ENCODE results near the gene TRIM10. TPM values are rescaled to one million over a fixed set of nuclear protein-coding genes. Genes with fewer than 3 reads are reported as not detected.

Gene TRIM10
- total and polyA plus RNA-seq, 10 of the 15 experiments (the other 5 are each of a cell fraction or from before 2014, with no cell fraction given) = 0.01 TPM; not detected in 9

DNA sequence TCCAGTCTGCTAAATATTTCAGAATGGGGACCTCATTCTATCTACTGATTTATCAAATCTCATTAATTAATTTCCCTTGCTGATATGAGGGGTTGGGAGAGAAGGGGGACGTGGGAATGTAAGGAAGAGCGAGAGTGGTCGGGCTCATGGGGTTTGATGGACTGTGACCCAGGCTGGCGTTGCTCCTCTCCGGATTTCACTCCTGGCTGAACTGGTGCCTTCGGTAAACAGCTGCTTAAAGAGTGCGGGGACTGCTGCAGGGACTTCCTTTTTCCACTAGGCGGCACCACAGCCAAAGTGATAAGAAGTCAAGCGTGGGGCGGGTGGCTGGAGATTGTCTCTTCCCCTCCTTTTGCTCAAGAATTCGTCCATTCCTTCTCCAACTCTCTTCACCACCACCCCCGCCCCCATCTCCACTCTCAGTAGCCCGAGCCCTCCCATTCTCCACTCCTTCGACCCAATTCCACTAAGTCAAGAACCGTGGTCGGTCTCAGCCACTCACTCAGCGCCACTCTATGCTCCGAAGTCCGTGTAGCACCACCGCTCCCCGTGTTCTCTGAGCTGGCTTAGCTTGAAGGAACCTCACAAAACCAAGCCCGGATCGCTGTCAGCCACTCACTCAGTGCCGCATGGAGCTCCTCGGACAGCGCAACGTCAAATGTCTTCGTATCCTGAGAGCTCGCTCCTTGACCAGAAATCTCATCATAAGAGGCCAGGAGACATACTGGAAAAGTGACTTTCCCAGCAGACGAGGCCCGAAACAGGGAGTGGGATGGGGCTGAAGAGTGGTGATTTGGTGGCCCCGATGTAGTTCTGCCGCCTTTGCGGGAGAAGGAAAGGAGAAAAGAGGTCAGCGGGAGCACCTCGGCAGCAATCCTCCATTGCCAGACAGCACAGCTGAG lies 57.8 kb downstream of the TRIM10 start (continued):
- TF ChIP-seq MLLT1 (IDR thresholded peaks at IDR 0.05) (peak; percentile 73; the same call in 1 of the 2 replicates), TBL1XR1 (IDR thresholded peaks at IDR 0.05; ENCODE audit: low read depth, low read length) (no peak), RB1 (IDR thresholded peaks at IDR 0.05; ENCODE audit: borderline replicate concordance) (peak; percentile 63; the same call in 1 of the 2 replicates), YBX1 (IDR thresholded peaks at IDR 0.05) (no peak), BHLHE40 (IDR thresholded peaks at IDR 0.05; ENCODE audit: borderline replicate concordance in 1 of 2, low read depth in 2 of 2, low read length in 1 of 2) (peak; percentile 8 to 26; a peak in 1 of 4 replicates), ATF3 (IDR thresholded peaks at IDR 0.05; ENCODE audit: borderline replicate concordance, extremely low read depth, low read depth, low read length) (no peak), SRF (IDR thresholded peaks at IDR 0.05; ENCODE audit: low read depth in 2 of 2, low read length in 2 of 2) (no peak), YY1 (IDR thresholded peaks at IDR 0.05; ENCODE audit: low read depth, low read length) (peak; percentile 63; the same call in 1 of the 2 replicates), SMC3 (IDR thresholded peaks at IDR 0.05; ENCODE audit: borderline replicate concordance, low read length) (peak; percentile 83), JUND (IDR thresholded peaks at IDR 0.05; ENCODE audit: low read depth, low read length) (no peak), IRF4 (IDR thresholded peaks at IDR 0.05; ENCODE audit: low read depth, low read length) (no peak), SMARCA5 (IDR thresholded peaks at IDR 0.05) (peak; percentile 88; the same call in 1 of the 2 replicates), SIX5 (IDR thresholded peaks at IDR 0.05; ENCODE audit: low read depth, low read length, severe bottlenecking) (peak; percentile 9), TCF3 (IDR thresholded peaks at IDR 0.05; ENCODE audit: borderline replicate concordance, insufficient read depth, low read depth, low read length) (peak; percentile 39; the same call in 1 of the 2 replicates), ZNF24 (IDR thresholded peaks at IDR 0.05) (peak; percentile 57; the same call in 1 of the 2 replicates), SPI1 (IDR thresholded peaks at IDR 0.05; ENCODE audit: borderline replicate concordance, insufficient read depth, low read depth, low read length) (peak; percentile 60)
- TF ChIP-seq, protein P1, sequence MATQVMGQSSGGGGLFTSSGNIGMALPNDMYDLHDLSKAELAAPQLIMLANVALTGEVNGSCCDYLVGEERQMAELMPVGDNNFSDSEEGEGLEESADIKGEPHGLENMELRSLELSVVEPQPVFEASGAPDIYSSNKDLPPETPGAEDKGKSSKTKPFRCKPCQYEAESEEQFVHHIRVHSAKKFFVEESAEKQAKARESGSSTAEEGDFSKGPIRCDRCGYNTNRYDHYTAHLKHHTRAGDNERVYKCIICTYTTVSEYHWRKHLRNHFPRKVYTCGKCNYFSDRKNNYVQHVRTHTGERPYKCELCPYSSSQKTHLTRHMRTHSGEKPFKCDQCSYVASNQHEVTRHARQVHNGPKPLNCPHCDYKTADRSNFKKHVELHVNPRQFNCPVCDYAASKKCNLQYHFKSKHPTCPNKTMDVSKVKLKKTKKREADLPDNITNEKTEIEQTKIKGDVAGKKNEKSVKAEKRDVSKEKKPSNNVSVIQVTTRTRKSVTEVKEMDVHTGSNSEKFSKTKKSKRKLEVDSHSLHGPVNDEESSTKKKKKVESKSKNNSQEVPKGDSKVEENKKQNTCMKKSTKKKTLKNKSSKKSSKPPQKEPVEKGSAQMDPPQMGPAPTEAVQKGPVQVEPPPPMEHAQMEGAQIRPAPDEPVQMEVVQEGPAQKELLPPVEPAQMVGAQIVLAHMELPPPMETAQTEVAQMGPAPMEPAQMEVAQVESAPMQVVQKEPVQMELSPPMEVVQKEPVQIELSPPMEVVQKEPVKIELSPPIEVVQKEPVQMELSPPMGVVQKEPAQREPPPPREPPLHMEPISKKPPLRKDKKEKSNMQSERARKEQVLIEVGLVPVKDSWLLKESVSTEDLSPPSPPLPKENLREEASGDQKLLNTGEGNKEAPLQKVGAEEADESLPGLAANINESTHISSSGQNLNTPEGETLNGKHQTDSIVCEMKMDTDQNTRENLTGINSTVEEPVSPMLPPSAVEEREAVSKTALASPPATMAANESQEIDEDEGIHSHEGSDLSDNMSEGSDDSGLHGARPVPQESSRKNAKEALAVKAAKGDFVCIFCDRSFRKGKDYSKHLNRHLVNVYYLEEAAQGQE (IDR thresholded peaks at IDR 0.05; ENCODE audit: low read depth, low read length) = no peak
- TF ChIP-seq, protein P2, sequence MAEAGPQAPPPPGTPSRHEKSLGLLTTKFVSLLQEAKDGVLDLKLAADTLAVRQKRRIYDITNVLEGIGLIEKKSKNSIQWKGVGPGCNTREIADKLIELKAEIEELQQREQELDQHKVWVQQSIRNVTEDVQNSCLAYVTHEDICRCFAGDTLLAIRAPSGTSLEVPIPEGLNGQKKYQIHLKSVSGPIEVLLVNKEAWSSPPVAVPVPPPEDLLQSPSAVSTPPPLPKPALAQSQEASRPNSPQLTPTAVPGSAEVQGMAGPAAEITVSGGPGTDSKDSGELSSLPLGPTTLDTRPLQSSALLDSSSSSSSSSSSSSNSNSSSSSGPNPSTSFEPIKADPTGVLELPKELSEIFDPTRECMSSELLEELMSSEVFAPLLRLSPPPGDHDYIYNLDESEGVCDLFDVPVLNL (IDR thresholded peaks at IDR 0.05; ENCODE audit: low read depth, low read length) = no peak
- TF ChIP-seq, protein P3, sequence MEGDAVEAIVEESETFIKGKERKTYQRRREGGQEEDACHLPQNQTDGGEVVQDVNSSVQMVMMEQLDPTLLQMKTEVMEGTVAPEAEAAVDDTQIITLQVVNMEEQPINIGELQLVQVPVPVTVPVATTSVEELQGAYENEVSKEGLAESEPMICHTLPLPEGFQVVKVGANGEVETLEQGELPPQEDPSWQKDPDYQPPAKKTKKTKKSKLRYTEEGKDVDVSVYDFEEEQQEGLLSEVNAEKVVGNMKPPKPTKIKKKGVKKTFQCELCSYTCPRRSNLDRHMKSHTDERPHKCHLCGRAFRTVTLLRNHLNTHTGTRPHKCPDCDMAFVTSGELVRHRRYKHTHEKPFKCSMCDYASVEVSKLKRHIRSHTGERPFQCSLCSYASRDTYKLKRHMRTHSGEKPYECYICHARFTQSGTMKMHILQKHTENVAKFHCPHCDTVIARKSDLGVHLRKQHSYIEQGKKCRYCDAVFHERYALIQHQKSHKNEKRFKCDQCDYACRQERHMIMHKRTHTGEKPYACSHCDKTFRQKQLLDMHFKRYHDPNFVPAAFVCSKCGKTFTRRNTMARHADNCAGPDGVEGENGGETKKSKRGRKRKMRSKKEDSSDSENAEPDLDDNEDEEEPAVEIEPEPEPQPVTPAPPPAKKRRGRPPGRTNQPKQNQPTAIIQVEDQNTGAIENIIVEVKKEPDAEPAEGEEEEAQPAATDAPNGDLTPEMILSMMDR (IDR thresholded peaks at IDR 0.05 in 2 of 3, conservative IDR thresholded peaks at IDR 0.05 in 1 of 3; ENCODE audit: control insufficient read depth in 2 of 3, extremely low read depth in 1 of 3, insufficient read depth in 1 of 3, low read depth in 3 of 3, low read length in 3 of 3) = peak; percentile 95 to 97 (median 96)
